HG03575 (cell line): ENCODE measurements around the gene MELK.

Source experiments
- ATAC-seq: cut with Tn5 transposase; IDR thresholded peaks from one replicate; pipeline ENCODE4 v1.9.1; 2021; ENCODE audit not compliant: unreplicated experiment, insufficient number of reproducible peaks, low FRiP score; ENCODE audit errors: extremely low read depth

The MELK gene

DNA sequence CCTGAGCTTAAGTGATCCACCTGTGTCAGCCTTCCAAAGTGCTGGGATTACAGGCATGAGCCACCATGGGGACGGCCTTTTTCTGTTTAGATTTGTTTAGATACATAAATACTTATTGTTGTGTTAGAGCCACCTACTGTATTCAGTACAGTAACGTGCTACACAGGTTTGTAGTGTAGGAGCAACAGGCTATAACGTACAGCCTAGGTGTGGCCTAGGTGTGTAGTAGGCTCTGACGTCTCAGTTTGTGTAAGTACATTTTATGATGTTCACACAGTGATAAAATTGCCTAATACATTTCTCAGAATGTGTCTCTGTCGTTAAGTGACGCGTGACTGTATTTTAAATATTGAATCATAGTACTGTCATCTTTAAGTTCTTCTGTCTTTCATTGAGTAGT lies 84.1 kb downstream of the MELK start:
- ATAC-seq, result no peak

GRCh38 chr9:36659500-36659899 lies 86.8 kb downstream of the MELK start:
- no peak for ATAC-seq

DNA sequence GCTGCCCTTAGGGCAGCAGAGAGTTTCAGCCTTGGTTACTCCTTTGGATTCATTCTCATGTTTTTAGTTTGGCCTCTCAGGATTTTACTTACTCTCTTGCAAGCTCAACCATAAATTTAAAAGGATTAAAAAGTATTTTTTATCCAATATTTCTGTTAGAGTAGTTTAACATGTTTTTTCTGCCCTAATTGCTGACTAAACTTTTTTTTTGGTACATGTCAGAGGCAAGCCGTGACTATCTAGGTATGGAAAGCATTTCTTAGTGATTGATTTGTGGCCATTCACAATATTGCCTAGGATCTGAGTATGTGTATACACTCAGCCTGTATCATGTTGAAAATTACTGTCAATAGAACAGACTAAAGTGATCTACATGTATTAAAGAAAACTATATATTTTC lies 92.1 kb downstream of the MELK start:
- no peak for ATAC-seq

DNA sequence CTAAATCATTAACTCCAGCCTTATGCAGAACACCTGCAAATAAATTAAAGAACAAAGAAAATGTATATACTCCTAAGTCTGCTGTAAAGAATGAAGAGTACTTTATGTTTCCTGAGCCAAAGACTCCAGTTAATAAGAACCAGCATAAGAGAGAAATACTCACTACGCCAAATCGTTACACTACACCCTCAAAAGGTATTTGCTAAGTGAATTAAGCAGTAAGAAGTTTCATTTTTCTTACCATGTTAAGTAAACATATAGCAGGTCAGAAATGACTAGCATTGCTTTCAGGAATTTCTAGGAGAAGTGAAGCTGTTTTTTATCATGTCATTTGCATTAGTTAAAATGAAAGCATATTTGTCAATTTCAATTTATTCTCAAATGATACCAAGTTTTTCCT lies 92.7 kb downstream of the MELK start:
- ATAC-seq, result no peak

- no peak for ATAC-seq
Measured at GRCh38 chr9:36665921-36666431, 93.3 kb downstream of the MELK start.

GRCh38 chr9:36671561-36671960 lies 98.9 kb downstream of the MELK start:
- no peak for ATAC-seq

GRCh38 chr9:36676091-36676490 lies 103.4 kb downstream of the MELK start:
- ATAC-seq, result no peak

- ATAC-seq, result no peak
Measured at GRCh38 chr9:36676778-36677485, 104.2 kb downstream of the MELK start.

- no peak for ATAC-seq
Measured at GRCh38 chr9:36677611-36678010, 104.9 kb downstream of the MELK start.

- ATAC-seq, result no peak
Measured at GRCh38 chr9:36679710-36680109, 107.0 kb downstream of the MELK start.

DNA sequence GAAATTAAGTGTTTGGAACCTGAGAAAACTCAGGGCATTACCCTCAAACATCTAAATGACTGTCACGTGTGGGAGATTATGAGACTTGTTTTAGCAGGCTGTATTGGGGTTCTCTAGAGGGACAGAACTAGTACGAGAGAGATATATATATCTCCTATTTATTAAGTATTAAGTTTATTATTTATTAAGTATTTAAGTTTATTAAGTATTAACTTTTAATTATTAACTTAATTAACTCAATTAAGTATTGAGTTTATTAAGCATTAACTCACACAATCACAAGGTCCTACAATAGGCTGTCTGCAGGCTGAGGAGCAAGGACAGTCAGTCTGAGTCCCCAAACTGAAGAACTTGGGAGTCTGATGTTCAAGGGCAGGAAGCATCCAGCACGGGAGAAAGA lies 113.8 kb downstream of the MELK start:
- ATAC-seq, result no peak

- no peak for ATAC-seq
Measured at GRCh38 chr9:36690412-36691168, 117.9 kb downstream of the MELK start.

- ATAC-seq, result no peak
Measured at GRCh38 chr9:36691671-36692070, 119.0 kb downstream of the MELK start.

DNA sequence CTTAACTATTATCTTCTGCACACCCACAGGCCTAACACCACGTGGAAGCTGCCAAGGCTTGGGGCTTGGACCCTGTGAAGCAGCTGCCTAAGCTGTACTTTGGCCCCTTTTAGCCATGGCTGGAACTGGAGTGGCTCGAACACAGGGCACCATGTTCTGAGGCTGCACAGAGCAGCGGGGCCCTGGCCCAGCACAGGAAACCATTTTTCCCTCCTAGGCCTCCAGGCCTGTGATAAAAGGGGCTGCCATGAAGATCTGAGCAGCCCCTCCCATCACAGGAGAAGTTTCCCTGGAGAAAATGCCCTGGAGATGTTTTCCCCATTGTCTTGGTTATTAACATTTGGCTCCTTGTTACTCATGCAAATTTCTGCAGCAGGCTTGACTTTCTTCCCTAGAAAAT lies 126.3 kb downstream of the MELK start:
- ATAC-seq, result no peak

DNA sequence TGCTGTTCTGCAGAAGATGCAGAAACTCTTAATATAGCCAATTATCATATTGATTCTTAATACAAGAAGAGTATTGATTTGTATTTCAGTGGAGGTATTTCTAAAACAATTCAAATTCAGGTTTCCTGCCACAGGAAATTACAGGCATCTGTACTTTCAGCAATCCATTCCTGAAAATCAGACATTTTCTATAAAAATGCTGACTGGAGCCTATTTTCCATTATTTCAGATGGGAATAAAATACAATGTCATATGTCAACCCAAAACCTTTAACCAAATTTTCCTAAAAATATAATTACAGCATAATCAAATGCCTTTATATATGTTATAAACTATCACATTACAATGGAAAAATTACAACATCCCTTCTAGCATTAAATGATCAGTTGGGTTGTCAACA lies 131.5 kb downstream of the MELK start:
- ATAC-seq, result no peak

DNA sequence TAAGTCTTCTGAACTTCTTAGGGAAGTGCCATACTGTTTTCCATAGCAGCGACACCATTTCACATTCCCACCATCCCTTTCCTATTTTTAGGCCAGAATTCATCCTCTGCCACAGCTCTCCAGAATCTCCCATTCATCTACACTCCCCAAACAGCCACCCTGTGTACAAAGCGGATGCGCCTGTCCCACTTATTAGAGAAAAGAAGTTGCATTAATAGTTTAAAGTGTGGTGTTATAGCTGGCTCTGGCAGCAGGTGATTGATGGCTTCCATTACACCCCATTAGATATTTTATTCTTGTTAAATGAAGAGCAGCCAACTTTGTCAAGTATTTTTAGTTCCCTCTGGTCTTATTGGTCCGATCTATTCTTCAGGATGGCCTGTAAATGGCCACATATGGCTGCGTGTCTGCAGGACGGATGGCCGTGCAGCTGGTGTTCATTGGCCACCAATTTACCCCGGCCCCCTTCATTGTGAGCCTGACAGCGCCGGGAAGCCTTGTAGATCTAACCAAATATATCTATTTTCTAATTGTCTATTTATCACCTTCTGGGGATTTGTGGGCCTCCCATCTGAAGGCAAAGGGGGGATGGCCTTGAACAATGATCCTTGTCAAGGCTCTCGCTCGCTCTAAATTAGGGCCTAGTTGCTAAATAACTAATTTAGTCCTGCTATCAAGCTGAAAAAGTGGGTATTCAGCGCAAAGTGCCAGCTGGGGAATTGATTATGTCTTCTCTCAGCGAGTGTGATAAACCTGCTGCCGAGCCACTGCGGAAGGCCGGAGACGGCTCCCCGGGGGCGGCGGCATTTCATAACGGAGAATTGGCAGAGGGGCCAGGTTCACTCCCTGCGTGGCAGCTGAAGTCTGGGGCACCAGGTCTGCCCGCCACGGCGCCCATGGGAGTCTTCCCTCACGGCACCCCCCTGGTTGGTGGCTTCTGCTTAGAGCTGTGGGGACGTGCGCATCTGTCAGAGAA lies 141.1 kb downstream of the MELK start:
- no peak for ATAC-seq

DNA sequence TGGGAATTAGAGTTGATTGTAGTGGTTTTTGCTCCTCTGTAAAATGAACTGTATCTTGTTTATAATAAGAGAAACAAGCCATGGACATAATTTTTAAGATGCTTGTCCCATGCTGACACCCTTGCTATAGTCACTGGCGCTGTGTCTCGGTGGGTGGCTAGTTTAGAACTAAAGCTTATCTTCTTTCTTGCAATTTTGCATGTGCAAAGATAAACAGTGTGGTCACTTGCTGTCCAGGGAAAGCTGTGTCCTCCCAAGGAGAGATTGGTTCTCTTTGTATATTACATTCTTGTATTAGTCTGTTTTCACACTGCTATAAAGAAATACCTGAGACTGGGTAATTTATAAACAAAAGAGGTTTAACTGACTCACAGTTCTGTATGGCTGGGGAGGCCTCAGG lies 143.8 kb downstream of the MELK start:
- ATAC-seq, result no peak

DNA sequence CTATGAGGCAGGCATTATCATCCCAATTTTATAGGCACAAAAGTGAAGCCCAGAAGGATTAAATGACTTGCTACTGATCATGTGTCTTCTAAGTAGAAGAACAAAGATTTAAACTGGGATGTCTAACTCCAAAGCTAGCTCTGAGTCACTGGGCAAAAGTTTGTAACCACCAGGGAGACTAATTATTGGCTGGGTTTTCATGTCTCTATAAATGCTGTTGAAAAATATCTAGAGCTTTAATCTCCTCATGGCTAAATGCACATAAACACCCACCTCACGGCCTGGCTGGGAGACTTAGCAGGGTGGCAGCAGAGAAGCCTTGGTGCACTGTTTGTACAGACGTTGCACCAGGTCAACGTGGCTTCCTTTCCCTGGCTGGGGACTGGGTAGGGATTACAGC lies 144.6 kb downstream of the MELK start:
- no peak for ATAC-seq

DNA sequence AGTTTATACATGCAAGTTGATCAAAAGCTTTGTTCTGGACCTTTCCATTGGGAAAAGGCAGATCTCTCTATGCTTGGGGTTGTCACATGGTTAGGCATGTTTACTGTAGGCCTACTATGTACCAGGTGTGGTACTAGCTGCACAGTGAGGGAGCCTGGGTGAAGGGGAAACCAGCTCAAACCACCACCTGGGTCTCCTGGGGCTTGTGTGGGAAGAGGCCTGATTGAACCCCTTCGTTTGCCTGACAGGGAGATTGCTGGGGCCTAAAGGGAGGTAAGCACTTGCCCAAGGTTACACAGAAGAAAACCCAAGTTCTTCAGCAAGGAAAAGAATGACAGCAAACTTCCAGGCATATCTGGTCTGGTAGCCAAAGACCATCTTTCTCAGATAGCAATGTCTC lies 145.9 kb downstream of the MELK start:
- ATAC-seq, result no peak
